Upper lobe of right lung (tissue), 1 donor: ENCODE measurements around the gene VTA1. TPM values are rescaled to one million over a fixed set of nuclear protein-coding genes. Genes with fewer than 3 reads are reported as not detected.
"Not testable (repeated sequence)": the region's sequence is repeated elsewhere in the genome, so short reads cannot be mapped to it uniquely, and the experiment has no call there.

Source experiments
- ATAC-seq: fragments of 200-7000 bp; cut with Tn5 transposase; one replicate; pipeline ENCODE4 v1.9.1; 2020; ENCODE audit warnings: mild to moderate bottlenecking, moderate library complexity
- DNase-seq: peaks from one replicate; pipeline ENCODE4 v3.0.0-alpha.2; 2020
- H3K27ac ChIP-seq: fragments of 200-600 bp; one replicate; pipeline ENCODE4 v1.8.0; 2022
- H3K27me3 ChIP-seq: fragments of 200-600 bp; one replicate; pipeline ENCODE4 v1.8.0; 2022; ENCODE audit warnings: mild to moderate bottlenecking
- H3K36me3 ChIP-seq: fragments of 200-600 bp; one replicate; pipeline ENCODE4 v1.8.0; 2022
- H3K4me1 ChIP-seq: fragments of 200-600 bp; one replicate; pipeline ENCODE4 v1.8.0; 2022
- H3K4me3 ChIP-seq: fragments of 200-600 bp; one replicate; pipeline ENCODE4 v1.8.0; 2022; ENCODE audit warnings: mild to moderate bottlenecking
- H3K9me3 ChIP-seq: fragments of 200-600 bp; one replicate; pipeline ENCODE4 v1.8.0; 2022
- CTCF ChIP-seq: fragments of 200-600 bp; IDR thresholded peaks from one replicate; pipeline ENCODE4 v1.8.0; 2022; ENCODE audit warnings: antibody characterized with exemption
- intact Hi-C: fragments of 100-400 bp; cut with DNase I; formaldehyde crosslinking; loops from one replicate; pipeline ENCODE4 v1.11.0; 2022
- long read RNA-seq: library from polyadenylated mRNA; unstranded; transcript quantifications from one replicate; pipeline ENCODE4 v2.0.0, GENCODE V29; 2021
- total RNA-seq: library from RNA; stranded (reverse); fragmentation: NEBNext Ultra II Directional; extraction: Animal tissue kit (Norgen Biotek cat#: 25700); gene quantifications from one replicate; pipeline ENCODE4 v1.2.1, GENCODE V29; 2021
- donor health status: DM: no; HTN: yes; CAD: no; lungs with severe emphysema.

The VTA1 gene
- 31.8 TPM for total RNA-seq
- long read RNA-seq, full-length matches to known transcripts = 69 of 75 reads
- long read RNA-seq, partial matches to known transcripts = 5 of 75 reads
- long read RNA-seq, other reads (novel, unspliced or antisense) = 1 of 75 reads

DNA sequence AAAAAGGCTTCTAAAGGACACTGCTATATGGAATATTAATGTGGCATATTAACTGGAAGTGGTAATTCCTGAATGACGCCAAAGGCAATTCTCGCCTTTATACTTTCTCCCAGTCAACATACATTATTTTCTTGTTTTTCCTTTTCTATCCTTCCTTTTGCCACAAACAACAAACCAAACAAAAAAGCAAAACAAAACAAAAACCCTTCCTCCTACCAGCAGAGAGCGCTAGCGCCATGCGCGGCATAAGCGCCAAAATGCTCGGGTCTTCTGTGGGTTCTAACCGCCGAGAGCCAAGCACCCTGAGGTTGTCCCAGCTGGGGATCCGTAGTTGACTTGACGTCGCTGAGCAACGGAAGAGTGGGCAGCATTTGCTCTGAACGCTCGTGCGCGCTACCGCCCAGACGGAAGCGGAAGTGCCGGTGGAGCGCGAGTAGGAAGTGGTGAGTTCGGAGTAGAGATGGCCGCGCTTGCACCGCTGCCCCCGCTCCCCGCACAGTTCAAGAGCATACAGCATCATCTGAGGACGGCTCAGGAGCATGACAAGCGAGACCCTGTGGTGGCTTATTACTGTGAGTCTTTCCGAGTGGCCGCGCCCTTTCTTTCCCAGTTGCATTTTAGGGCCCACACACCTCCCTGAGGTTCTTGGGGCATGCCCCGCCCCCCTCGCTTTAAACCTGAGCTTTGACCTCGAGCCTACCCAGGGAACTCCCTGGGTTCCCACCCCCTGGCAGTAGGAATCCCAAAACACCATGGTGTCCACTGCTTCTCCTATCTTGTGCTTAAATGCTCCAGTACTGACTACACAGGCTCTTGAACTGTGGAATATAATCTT lies at the start of gene VTA1, which contains the start of gene NMBR:
TSS of gene VTA1 (plus strand) at position 436 of the 835 bp plus-strand sequence. CDS start at position 461, 25 bp downstream.
TSS of gene NMBR (minus strand) at position 295 of the 835 bp plus-strand sequence. CDS start 58,464 bp downstream, outside the sequence.
- Histone ChIP-seq H3K9me3 (no peaks in the 10 kb centered on the region), H3K27ac (peak within 1 kb of the TSS; percentile 67), H3K4me3 (peak within 1 kb of the TSS; percentile 88), H3K27me3 (no peaks in the 10 kb centered on the region), H3K36me3 (no peaks in the 10 kb centered on the region), H3K4me1 (peaks cover 17% of the 10 kb centered on the region)
- TF ChIP-seq CTCF = peak; percentile 90
- peak; percentile 98 for DNase-seq
- intact Hi-C loops = no loop called here
- peak; percentile 100 for ATAC-seq

DNA sequence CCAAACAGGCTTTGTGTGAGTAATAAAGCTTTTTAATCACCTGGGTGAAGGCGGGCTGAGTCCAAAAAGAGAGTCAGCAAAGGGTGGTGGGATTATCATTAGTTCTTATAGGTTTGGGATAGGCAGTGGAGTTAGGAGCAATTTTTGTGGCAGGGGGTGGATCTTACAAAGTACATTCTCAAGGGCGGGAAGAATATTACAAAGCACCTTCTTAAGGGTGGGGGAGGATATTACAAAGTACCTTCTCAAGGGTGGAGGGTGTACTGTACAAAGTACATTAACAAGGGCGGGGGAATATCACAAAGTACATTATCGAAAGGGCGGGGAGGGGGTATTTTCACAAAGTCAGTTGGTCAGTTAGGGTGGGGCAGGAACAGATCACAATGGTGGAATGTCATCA lies 42.2 kb upstream of the VTA1 start:
- H3K4me1 ChIP-seq, H3K27ac ChIP-seq, H3K9me3 ChIP-seq, intact Hi-C loops, DNase-seq, ATAC-seq, H3K4me3 ChIP-seq, H3K27me3 ChIP-seq, H3K36me3 ChIP-seq: not testable (repeated sequence)

GRCh38 chr6:142110820-142111219 lies 36.2 kb upstream of the VTA1 start:
- ATAC-seq = not testable (repeated sequence)

DNA sequence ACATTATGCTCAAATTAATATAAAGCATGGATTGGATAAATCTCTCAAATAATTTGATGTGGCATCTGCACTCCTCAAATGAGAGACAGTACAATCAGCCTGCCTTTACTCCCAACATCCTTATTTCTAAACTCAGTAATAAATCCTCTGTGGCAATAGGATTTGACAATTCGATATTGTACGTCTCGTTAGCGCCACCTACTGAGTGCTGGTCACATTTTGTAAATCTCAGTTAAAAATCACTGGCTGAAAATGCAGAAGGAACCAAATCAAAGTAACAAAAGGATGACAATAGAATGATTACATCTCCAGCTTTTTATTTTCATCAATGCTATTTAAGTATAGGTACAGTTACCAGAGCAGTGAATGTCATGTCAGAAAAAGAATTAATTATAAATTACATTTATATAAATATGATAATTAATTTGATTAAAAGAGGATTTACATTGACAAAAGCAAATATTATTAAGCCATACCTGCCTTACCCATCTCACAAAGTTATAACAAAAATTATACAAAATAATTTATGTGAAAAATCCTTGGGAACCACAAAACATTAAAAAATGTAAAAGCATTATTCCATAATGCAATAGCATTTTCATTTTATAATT lies 34.5 kb upstream of the VTA1 start:
- ATAC-seq = peak; percentile 77
- peak; percentile 53 for DNase-seq
- Histone ChIP-seq H3K27ac (no peak overlapping the region), H3K36me3 (no peaks in the 10 kb centered on the region), H3K9me3 (no peaks in the 10 kb centered on the region), H3K4me1 (no peaks in the 10 kb centered on the region), H3K4me3 (no peak overlapping the region), H3K27me3 (no peaks in the 10 kb centered on the region)
- intact Hi-C loops = no loop called here
- peak; percentile 73 for TF ChIP-seq CTCF

More at GRCh38 chr6:142110820-142111219, 36.2 kb upstream of the VTA1 start:
- H3K27me3 ChIP-seq, H3K4me3 ChIP-seq, H3K9me3 ChIP-seq, H3K36me3 ChIP-seq, H3K27ac ChIP-seq, DNase-seq, intact Hi-C loops, H3K4me1 ChIP-seq: not testable (repeated sequence)

DNA sequence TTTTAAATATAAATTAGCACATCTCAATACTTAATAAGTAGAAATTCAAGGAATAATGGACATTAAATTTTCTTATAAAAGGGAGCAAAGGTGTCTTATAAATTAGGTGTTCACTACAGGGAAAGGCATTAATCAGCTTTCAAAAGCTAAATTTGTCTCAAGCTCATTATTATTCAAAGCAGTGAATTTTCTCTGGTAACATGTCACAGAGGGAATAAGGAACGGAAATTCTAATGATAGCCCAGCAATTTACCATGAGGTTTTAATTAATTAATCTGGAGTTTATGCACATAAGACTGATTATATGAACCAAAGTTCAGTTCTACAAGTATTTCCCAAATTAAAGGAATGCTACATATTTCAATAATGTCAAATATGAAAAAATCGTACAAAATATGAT lies 29.7 kb upstream of the VTA1 start:
- H3K9me3 ChIP-seq = no peaks in the 10 kb centered on the region
- TF ChIP-seq CTCF = no peak
- no peak overlapping the region for H3K27ac ChIP-seq
- H3K4me1 ChIP-seq = no peaks in the 10 kb centered on the region
- H3K36me3 ChIP-seq = no peaks in the 10 kb centered on the region
- no peak for ATAC-seq
- DNase-seq = no peak
- H3K4me3 ChIP-seq = no peak overlapping the region
- H3K27me3 ChIP-seq = no peaks in the 10 kb centered on the region
- intact Hi-C loops = no loop called here

DNA sequence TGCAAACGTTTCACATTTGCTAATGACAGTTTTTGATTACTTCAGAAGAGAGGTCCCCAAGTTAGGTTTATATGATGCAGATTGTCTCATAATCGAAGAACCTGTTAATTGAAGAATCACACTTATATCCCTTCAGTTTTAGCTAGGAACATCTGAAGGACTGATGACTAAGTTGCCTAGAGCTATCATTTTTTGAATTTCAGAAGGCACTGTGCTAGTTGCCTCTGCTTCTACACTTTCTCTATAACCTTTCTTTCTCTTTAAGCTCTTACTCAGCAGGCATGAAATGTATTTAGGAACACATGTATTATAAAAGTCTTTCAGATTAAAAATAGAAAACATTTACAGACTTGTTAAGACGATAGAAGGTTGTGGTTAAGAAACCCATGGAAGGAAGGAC lies 28.7 kb upstream of the VTA1 start:
- no peak for DNase-seq
- Histone ChIP-seq H3K4me3 (no peak overlapping the region), H3K27ac (no peak overlapping the region), H3K4me1 (no peaks in the 10 kb centered on the region), H3K9me3 (no peaks in the 10 kb centered on the region), H3K27me3 (no peaks in the 10 kb centered on the region), H3K36me3 (no peaks in the 10 kb centered on the region)
- intact Hi-C loops = no loop called here
- ATAC-seq = no peak
- no peak for TF ChIP-seq CTCF
